CD4-positive, alpha-beta T cell treated with Interleukin-17A for 1 hour (primary cell): Measurements from ENCODE around the gene ASB7.

ENCODE experiments used
- DNase-seq: peaks from one replicate; pipeline ENCODE4 v3.0.0-alpha.2; 2020

The ASB7 gene

GRCh38 chr15:100687582-100688141, 85.3 kb downstream of the ASB7 start:
- no peak for DNase-seq

GRCh38 chr15:100688549-100689120, 86.2 kb downstream of the ASB7 start:
- DNase-seq, result no peak

- no peak for DNase-seq
These were observed 86.9 kb downstream of the ASB7 start for GRCh38 chr15:100689131-100689899.

GRCh38 chr15:100690032-100690794, 87.8 kb downstream of the ASB7 start:
- DNase-seq, result no peak

- no peak for DNase-seq
These were observed 88.4 kb downstream of the ASB7 start for GRCh38 chr15:100690795-100691158.

- no peak for DNase-seq
These were observed 88.9 kb downstream of the ASB7 start for GRCh38 chr15:100691321-100691720.

- DNase-seq, result no peak
These were observed 89.9 kb downstream of the ASB7 start for GRCh38 chr15:100692246-100692645.

GRCh38 chr15:100692671-100693070, 90.3 kb downstream of the ASB7 start:
- no peak for DNase-seq

GRCh38 chr15:100693451-100693850, 91.1 kb downstream of the ASB7 start:
- no peak for DNase-seq

GRCh38 chr15:100694381-100695021, 92.1 kb downstream of the ASB7 start:
- DNase-seq, result no peak

GRCh38 chr15:100695048-100695447, 92.7 kb downstream of the ASB7 start:
- no peak for DNase-seq

GRCh38 chr15:100696452-100696851, 94.1 kb downstream of the ASB7 start:
- DNase-seq, result no peak
